Measurements from ENCODE around the gene LARP4. TPM values are rescaled to one million over a fixed set of nuclear protein-coding genes. Genes with fewer than 3 reads are reported as not detected.
"Not testable (repeated sequence)": the region's sequence is repeated elsewhere in the genome, so short reads cannot be mapped to it uniquely, and the experiment has no call there.

Gene LARP4
- total and polyA plus RNA-seq, 9 of the 15 experiments (the other 6 are each of a cell fraction or from before 2014, with no cell fraction given): 31.6 to 84.5 (median 52.4) TPM

GRCh38 chr12:50431656-50432055 is 31.0 kb downstream of the LARP4 start:
- in situ Hi-C loops (cut with MboI): not testable (repeated sequence)

DNA sequence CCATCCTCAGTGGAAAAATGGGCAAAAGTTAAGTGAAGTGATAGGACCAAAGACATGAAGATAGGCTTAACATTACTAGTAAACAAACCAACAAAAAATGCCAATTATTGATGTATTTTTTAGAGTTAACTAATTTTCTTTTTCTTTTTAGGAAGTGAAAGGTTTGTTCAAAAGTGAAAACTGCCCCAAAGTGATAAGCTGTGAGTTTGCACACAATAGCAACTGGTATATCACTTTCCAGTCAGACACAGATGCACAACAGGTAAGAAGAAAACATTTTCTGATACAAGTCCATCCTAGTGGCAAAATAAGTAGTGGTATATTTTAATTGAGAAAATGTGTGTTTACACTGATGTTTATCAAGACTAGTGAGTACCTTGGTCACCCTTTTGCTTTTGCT is 39.6 kb downstream of the LARP4 start:
- ChIA-PET POLR2A (interaction anchor here (1.3 kb wide), 1 partner anchor 15 kb away, joined by 4 read pairs; no protein-coding TSS in a partner anchor), CTCF (ENCODE audit: low intra/inter-chr PET ratio) (no interaction called here)
- H3K36me3 ChIP-seq (ENCODE audit: control insufficient read depth, insufficient read depth, low read length): peaks cover 95% of the 10 kb centered on the region
- no peak overlapping the region for H3K27ac ChIP-seq (ENCODE audit: extremely low read depth, low read depth, low read length)
- no peaks in the 10 kb centered on the region for H3K9me1 ChIP-seq (ENCODE audit: control insufficient read depth, insufficient read depth, low read length)
- BruUV-seq (replicated peaks): no TSS peak
- no peak overlapping the region for H2AFZ ChIP-seq (ENCODE audit: low read depth, low read length)
- H3K4me3 ChIP-seq: no peak overlapping the region
- in situ Hi-C loops (cut with MboI) (no loop called here), intact Hi-C loops (cut with micrococcal nuclease) (no loop called here)
- H3K9me3 ChIP-seq (replicated peaks; ENCODE audit: control insufficient read depth, insufficient read depth, low read depth, low read length): no peaks in the 10 kb centered on the region
- ATAC-seq (no peak), FAIRE-seq (no peak), DNase-seq (ENCODE audit: extremely low read depth in 1 of 4, low spot score in 3 of 4) (no peak)
- no peak overlapping the region for H3K9ac ChIP-seq (ENCODE audit: insufficient read depth in 1 of 2, low read depth in 2 of 2, low read length in 2 of 2)
- H3K4me1 ChIP-seq (replicated peaks in 1 of 2; ENCODE audit: control insufficient read depth in 2 of 2, insufficient read depth in 2 of 2, low read length in 2 of 2): no peaks in the 10 kb centered on the region
- H3K4me2 ChIP-seq (ENCODE audit: insufficient read depth, low read length): no peak overlapping the region
- 0 out of 3 replicates have a peak, but pooled peaks cover 2% of the 10 kb centered on the region for H3K79me2 ChIP-seq (ENCODE audit: control insufficient read depth, insufficient read depth, low read length)
- no peaks in the 10 kb centered on the region for H3K27me3 ChIP-seq (ENCODE audit: control insufficient read depth in 2 of 2, insufficient read depth in 2 of 2, low read length in 2 of 2)
- H4K20me1 ChIP-seq (replicated peaks; ENCODE audit: control insufficient read depth, insufficient read depth, low read length): no peaks in the 10 kb centered on the region
- TF ChIP-seq SAFB2 (IDR thresholded peaks at IDR 0.05; ENCODE audit: borderline replicate concordance, low read depth, low read length, severe bottlenecking): no peak
- no peak for TF ChIP-seq CLOCK (CRISPR knock-in tag; IDR thresholded peaks at IDR 0.05; ENCODE audit: borderline replicate concordance)
- TF ChIP-seq CBFA2T2 (conservative IDR thresholded peaks at IDR 0.05): no peak
- no peak for TF ChIP-seq ZNF398 (CRISPR knock-in tag; IDR thresholded peaks at IDR 0.05)
- TF ChIP-seq TAF9B (IDR thresholded peaks at IDR 0.05; ENCODE audit: partially characterized antibody): no peak
- no peak for TF ChIP-seq KLF10 (CRISPR knock-in tag; IDR thresholded peaks at IDR 0.05)
- TF ChIP-seq ZFP30 (CRISPR knock-in tag; IDR thresholded peaks at IDR 0.05; ENCODE audit: borderline replicate concordance): no peak
- TF ChIP-seq CCAR2 (IDR thresholded peaks at IDR 0.05; ENCODE audit: low read depth, low read length): no peak
- no peak for TF ChIP-seq ZNF121 (CRISPR knock-in tag; conservative IDR thresholded peaks at IDR 0.05)
- TF ChIP-seq ZNF589 (CRISPR knock-in tag; IDR thresholded peaks at IDR 0.05; ENCODE audit: low read depth): no peak
- TF ChIP-seq CHD2 (IDR thresholded peaks at IDR 0.05; ENCODE audit: low read depth, low read length): no peak
- TF ChIP-seq POLR3A (IDR thresholded peaks at IDR 0.05; ENCODE audit: borderline replicate concordance, extremely low read depth, insufficient read depth, insufficient read length): no peak

More at GRCh38 chr12:50431656-50432055, 31.0 kb downstream of the LARP4 start:
- BruUV-seq (replicated peaks); H3K9me3 ChIP-seq (replicated peaks; ENCODE audit: control insufficient read depth, insufficient read depth, low read depth, low read length); H3K9me1 ChIP-seq (ENCODE audit: control insufficient read depth, insufficient read depth, low read length); intact Hi-C loops (cut with micrococcal nuclease); H3K4me1 ChIP-seq (replicated peaks in 1 of 2; ENCODE audit: control insufficient read depth in 2 of 2, insufficient read depth in 2 of 2, low read length in 2 of 2); H3K4me2 ChIP-seq (ENCODE audit: insufficient read depth, low read length); ATAC-seq; CTCF ChIA-PET (ENCODE audit: low intra/inter-chr PET ratio); H2AFZ ChIP-seq (ENCODE audit: low read depth, low read length); DNase-seq (ENCODE audit: extremely low read depth in 1 of 4, low spot score in 3 of 4); H4K20me1 ChIP-seq (replicated peaks; ENCODE audit: control insufficient read depth, insufficient read depth, low read length); FAIRE-seq; H3K9ac ChIP-seq (ENCODE audit: insufficient read depth in 1 of 2, low read depth in 2 of 2, low read length in 2 of 2); H3K4me3 ChIP-seq; H3K27me3 ChIP-seq (ENCODE audit: control insufficient read depth in 2 of 2, insufficient read depth in 2 of 2, low read length in 2 of 2); H3K27ac ChIP-seq (ENCODE audit: extremely low read depth, low read depth, low read length): not testable (repeated sequence)
- Histone ChIP-seq H3K79me2 (ENCODE audit: control insufficient read depth, insufficient read depth, low read length) (peaks cover 14% of the 10 kb centered on the region), H3K36me3 (ENCODE audit: control insufficient read depth, insufficient read depth, low read length) (peaks cover 95% of the 10 kb centered on the region)
- POLR2A ChIA-PET: interaction anchor here (0.9 kb wide), 1 partner anchor 8 kb away, joined by 4 read pairs; no protein-coding TSS in a partner anchor
- WGBS (ENCODE audit: insufficient coverage, low coverage, missing lambda C conversion rate): 84% methylated on average over 8 of the region's 8 CpGs
